Stimulated activated CD4-positive, alpha-beta T cell treated with anti-CD3 and anti-CD28 coated beads, TNF-alpha, amount 100 ng/mL, for 1 hour (primary cell): ENCODE data around the gene TBRG4.

ENCODE experiments used
- DNase-seq, 3 donors: peaks; one replicate each; pipeline ENCODE4 v3.0.0-alpha.2; 2020; ENCODE audit warnings: low read depth in 3 of 3, low spot score in 1 of 3

TBRG4 gene

DNA sequence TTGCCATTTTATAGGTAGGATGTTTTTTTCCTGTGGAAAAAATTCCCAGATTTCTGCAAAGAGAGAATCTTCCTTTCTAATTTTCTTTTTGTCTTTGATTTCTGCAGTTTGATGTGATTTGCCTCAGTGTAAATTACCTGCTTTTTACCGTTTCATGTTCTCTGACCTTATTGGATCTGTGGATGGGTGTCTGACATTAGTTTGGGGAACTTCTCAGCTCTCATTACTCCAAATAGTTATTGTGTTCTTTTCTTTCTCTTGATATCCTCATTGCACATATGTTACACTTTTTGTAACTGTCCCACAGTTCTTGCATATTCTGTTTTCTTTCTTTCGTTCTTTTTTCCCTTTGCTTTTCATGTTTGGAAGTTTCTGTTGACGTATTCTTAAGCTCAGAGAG lies 51.2 kb downstream of the TBRG4 start:
- no peak for DNase-seq

DNA sequence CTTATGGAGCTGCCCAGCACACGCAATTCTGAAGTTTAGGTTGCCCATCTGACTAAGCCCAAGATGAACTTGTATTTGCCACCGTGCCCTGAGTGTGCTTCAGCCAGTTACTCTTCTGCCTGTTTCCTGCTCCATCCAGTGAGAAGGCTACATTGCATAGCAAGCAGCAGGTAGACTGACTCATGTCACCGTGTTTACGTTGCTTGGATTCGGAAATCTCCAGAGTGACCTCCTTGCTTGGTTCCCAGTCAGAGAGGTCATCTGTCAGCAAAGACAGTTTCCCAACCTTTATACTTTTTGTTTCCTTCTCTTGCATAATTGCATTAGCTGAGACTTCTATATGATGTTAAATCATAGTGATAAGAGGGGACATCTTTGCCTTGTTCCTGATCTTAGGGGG lies 53.6 kb downstream of the TBRG4 start:
- no peak for DNase-seq

DNA sequence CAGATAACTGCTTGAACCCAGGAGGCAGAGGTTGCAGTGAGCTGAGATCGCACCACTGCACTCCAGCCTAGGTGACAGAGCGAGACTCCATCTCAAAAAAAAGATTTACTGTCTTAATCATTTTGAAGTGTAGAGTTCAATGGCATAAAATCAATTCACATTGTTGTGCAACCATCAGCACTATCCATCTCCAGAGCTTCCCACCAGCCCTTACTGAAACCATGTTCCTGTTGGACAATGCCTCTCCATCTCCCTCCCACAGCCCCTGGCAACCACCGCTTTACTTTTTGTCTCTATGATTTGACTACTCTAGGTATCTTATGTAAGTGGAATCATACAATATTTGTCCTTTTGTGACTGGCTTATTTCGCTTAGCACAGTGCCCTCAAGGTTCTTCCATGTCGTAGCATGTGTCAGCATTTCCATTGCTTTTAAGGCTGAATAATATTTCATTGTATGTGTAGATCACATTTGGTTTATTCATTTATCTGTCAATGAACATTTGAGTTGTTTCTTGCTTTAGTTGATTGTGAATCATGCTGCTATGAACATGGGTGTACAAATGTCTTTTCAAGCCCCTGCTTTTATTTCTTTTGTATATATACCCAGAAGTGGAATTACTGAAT lies 55.8 kb downstream of the TBRG4 start:
- no peak for DNase-seq

DNA sequence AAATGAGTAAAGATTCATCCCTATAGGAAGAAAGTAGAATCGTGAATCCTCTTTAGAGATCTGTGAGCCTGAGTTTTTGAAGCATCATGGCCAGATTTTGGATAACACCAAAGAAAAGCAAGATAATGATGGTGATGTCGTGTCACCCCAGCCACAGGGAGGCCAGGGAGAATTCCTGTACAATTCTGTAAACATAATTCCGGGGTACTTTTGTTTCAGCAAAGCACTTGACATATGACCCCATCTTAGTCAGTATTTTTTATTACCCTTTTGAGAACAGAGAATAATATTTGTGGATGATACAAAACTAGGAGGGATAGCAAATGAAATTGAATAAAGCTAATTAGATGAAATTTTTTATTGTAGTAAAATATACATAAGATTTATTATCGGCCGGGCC lies 56.5 kb downstream of the TBRG4 start:
- DNase-seq = no peak

DNA sequence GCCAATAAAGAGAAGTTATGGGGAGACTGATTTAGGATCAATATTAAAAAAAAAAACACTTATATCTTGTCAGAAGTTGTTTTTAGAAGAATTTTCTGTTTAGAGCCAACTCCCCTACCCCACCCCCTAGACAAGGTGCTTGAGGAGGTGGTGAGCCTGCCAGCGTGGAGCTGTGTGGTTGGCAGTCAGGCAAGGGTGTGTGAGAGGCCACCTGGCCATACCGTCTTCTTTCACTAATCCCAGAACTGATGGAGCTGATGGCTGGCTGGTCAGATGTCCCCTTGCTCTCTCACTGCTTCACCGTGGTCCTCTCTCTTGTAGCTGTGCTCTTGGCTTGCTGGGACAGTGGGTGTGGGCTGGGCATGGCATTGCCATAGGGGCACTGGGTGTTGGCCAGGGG lies 57.1 kb downstream of the TBRG4 start:
- no peak for DNase-seq

DNA sequence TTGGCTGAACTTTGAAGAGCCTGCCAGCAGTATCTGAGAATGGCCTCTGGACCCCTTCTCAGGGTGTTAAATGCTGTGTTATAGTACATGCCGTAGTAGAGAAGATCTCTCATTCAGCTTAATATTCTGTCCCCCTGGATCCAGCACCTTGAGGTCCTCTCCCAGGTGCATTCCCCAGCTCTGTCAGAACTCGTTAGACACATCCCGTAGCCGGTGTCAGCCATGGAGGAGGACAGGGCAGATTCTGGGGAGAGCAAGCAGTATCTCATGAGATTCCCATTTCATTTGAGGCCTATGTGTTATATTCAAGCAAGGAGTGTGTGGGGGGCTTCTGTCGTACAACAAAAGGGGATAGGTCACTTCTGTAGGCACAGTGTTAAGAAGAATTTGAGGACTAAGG lies 57.6 kb downstream of the TBRG4 start:
- no peak for DNase-seq

DNA sequence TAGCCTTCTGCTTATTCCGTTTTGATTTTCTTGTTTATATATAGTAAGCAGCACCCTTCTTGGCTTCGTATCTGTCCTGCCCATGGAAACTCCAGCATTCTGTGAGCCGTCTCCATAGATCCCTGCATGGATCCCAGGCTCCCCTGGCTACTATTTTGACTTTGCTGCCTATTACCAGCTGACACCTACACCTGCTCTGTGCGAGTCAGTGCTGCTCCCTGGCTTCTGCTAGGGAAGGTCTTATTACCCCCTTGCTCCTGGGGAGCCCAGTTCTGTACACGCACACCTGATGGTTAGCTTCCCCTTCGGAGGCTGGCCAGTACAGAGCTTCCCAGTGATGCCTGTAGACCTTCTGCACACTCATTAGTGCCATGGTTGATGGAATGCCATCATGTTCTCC lies 58.1 kb downstream of the TBRG4 start:
- no peak for DNase-seq

DNA sequence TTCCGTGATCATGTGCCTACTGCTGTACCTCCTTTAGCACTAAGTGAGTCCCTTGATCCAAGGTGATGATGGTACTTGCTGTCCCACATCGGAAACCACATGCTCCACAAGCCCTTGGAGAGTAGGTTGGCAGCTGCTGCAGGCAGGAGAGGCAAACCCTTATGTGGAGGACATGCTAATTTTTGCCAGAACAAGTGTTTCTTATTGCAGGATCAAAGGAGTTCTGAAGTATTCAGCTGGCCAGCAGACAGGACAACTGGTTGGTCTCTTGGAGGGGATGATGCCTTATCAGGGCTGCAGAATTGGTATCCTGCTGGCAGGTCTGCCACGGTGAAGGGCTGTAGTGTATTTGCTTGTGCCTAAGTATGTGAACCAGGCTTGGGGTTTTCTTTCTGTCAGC lies 59.5 kb downstream of the TBRG4 start:
- no peak for DNase-seq

DNA sequence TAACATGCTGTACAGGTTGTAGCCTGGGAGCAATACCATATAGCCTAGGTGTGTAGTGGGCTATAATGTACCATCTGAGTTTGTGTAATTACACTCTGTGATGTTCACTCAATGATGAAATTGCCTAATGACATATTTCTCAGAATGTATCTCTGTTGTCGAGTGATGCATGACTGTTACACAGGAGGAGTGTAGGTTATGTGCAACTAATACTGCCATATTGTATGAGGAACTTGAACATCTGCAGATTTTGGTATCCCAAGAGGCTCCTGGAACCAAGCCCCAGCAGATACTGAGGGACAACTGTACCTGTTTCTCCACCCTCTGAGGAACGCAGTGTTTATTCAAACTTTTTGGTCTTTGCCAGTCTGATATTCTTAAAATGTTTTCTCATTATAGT lies 61.3 kb downstream of the TBRG4 start:
- no peak for DNase-seq
